HCT116 (cell line): ENCODE data around the gene PLA2G1B. TPM values are rescaled to one million over a fixed set of nuclear protein-coding genes. Genes with fewer than 3 reads are reported as not detected.
A peak's percentile ranks its signal among the peaks of the same experiment; 100 is the strongest.

Source experiments
- ATAC-seq: fragments of 200-7000 bp; cut with Tn5 transposase; 2 replicates; pipeline ENCODE4 v1.9.1; 2020; ENCODE audit warnings: mild to moderate bottlenecking, moderate library complexity
- BruUV-seq: library from RNA; stranded (reverse); fragments of 400-500 nt; replicated peaks from 2 replicates; lab custom pipeline; 2021; lab: Mats Ljungman, UMichigan
- CTCF ChIA-PET: fragments of 300-600 bp; sonication (Branson Sonifier 250); formaldehyde crosslinking; loops from one replicate; lab custom pipeline; 2021; ENCODE audit warnings: antibody characterized with exemption; lab: Charles Lee
- POLR2A ChIA-PET: fragments of 300-600, 350-600 bp; sonication (Branson Sonifier 250); formaldehyde crosslinking; loops from one replicate; lab custom pipeline; 2021; ENCODE audit warnings: antibody characterized with exemption; lab: Charles Lee
- RAD21 ChIA-PET, 2 experiments: fragments of 300-600 bp; sonication (Branson Sonifier 250); formaldehyde crosslinking; loops; one replicate each; lab custom pipeline; 2023; ENCODE audit warnings: low total read pairs in 2 of 2; ENCODE audit not compliant: uncharacterized antibody in 2 of 2, unreplicated experiment in 2 of 2, low non-redundant PET in 1 of 2; lab: Charles Lee
- DNase-seq: peaks from one replicate; pipeline ENCODE4 v3.0.0-alpha.2; 2010; ENCODE audit warnings: low read depth, low spot score
- H2AFZ ChIP-seq: fragments of 200-600 bp; shearing (Covaris generic), sonication (generic); 2 replicates; pipeline ENCODE4 v1.6.1; 2017; ENCODE audit warnings: low read depth, mixed run types, mixed read lengths, antibody characterized with exemption, low read length; ENCODE audit not compliant: poor library complexity, severe bottlenecking
- H3K27ac ChIP-seq: 2 replicates; pipeline ENCODE4 v1.5.1; 2012; ENCODE audit warnings: low read depth, low read length
- H3K27me3 ChIP-seq: fragments of 200-600 bp; sonication (generic); 2 replicates; pipeline ENCODE4 v1.6.1; 2016; ENCODE audit warnings: mixed run types, low read length, mixed read lengths; ENCODE audit not compliant: insufficient read depth
- H3K36me3 ChIP-seq, 2 experiments: fragments of 200-500 bp in 1 of 2; fragments of 200-600 bp in 1 of 2; sonication (Bioruptor generic) in 1 of 2; sonication (generic) in 1 of 2; 2 replicates each; pipeline versions ENCODE4 v1.5.1 to v1.6.1; 2014 to 2016; ENCODE audit warnings: low read length in 2 of 2, inconsistent platforms in 1 of 2, mixed read lengths in 1 of 2, mixed run types in 1 of 2; ENCODE audit not compliant: insufficient read depth in 2 of 2, control insufficient read depth in 1 of 2
- H3K4me1 ChIP-seq, 2 experiments: fragments of 200-600 bp in 1 of 2; sonication (generic) in 1 of 2; 2 replicates each; pipeline versions ENCODE4 v1.5.1 to v1.6.1; 2012 to 2017; ENCODE audit warnings: low read length in 2 of 2, inconsistent platforms in 1 of 2, mild to moderate bottlenecking in 1 of 2, mixed read lengths in 1 of 2, mixed run types in 1 of 2, moderate library complexity in 1 of 2; ENCODE audit not compliant: insufficient read depth in 2 of 2, control insufficient read depth in 1 of 2
- H3K4me2 ChIP-seq: fragments of 200-600 bp; sonication (generic); 2 replicates; pipeline ENCODE4 v1.6.1; 2017; ENCODE audit warnings: mixed run types, low read length, mixed read lengths
- H3K4me3 ChIP-seq, 2 experiments: fragments of 200-600 bp in 1 of 2; sonication (generic) in 1 of 2; replicated peaks in 1 of 2; 2 replicates each; pipeline ENCODE4 v1.5.1; 2011 to 2016; ENCODE audit warnings: low read length in 2 of 2, control low read depth in 1 of 2, low read depth in 1 of 2, mild to moderate bottlenecking in 1 of 2, mixed read lengths in 1 of 2, mixed run types in 1 of 2
- H3K79me2 ChIP-seq: fragments of 200-600 bp; sonication (generic); 2 replicates; pipeline ENCODE4 v1.6.1; 2017; ENCODE audit warnings: mild to moderate bottlenecking, mixed run types, low read length, moderate library complexity, mixed read lengths; ENCODE audit not compliant: insufficient read depth
- H3K9ac ChIP-seq: fragments of 200-600 bp; sonication (generic); 2 replicates; pipeline ENCODE4 v1.6.1; 2016; ENCODE audit warnings: low read length, mixed read lengths
- H3K9me2 ChIP-seq: fragments of 200-600 bp; sonication (generic), shearing (Covaris generic); 2 replicates; pipeline ENCODE4 v1.6.1; 2017; ENCODE audit warnings: mixed run types, mild to moderate bottlenecking, moderate library complexity; ENCODE audit not compliant: insufficient read depth
- H3K9me3 ChIP-seq, 2 experiments: fragments of 200-500 bp in 1 of 2; fragments of 200-600 bp in 1 of 2; sonication (Bioruptor generic) in 1 of 2; sonication (generic) in 1 of 2; 2 replicates each; pipeline ENCODE4 v1.6.1; 2014 to 2017; ENCODE audit warnings: low read length in 2 of 2, mixed read lengths in 2 of 2, inconsistent platforms in 1 of 2, low read depth in 1 of 2, mild to moderate bottlenecking in 1 of 2, mixed run types in 1 of 2, moderate library complexity in 1 of 2; ENCODE audit not compliant: control insufficient read depth in 1 of 2, insufficient read depth in 1 of 2
- H4K20me1 ChIP-seq: fragments of 200-600 bp; sonication (generic), shearing (Covaris generic); 2 replicates; pipeline ENCODE4 v1.6.1; 2017; ENCODE audit warnings: mixed run types, mild to moderate bottlenecking, moderate library complexity; ENCODE audit not compliant: insufficient read depth
- CEBPB ChIP-seq: IDR thresholded peaks from 2 replicates; pipeline ENCODE4 v1.6.1; 2012; ENCODE audit warnings: low read depth
- POLR2AphosphoS5 ChIP-seq: IDR thresholded peaks from 2 replicates; pipeline ENCODE4 v1.6.1; 2011; ENCODE audit warnings: mild to moderate bottlenecking, low read depth, low read length, moderate library complexity
- TCF7L2 ChIP-seq: IDR thresholded peaks from 2 replicates; pipeline ENCODE4 v1.7.0; 2011; ENCODE audit warnings: borderline replicate concordance, inconsistent platforms; ENCODE audit not compliant: insufficient read depth, insufficient read length; ENCODE audit errors: extremely low read depth
- ZNF274 ChIP-seq: fragments of 200-500 bp; sonication (Bioruptor generic); IDR thresholded peaks from 2 replicates; pipeline ENCODE4 v1.6.1; 2014; ENCODE audit warnings: mild to moderate bottlenecking, low read depth, low read length, inconsistent platforms
- intact Hi-C: fragments of 100-400 bp; cut with micrococcal nuclease; formaldehyde crosslinking; loops from 2 replicates; pipeline ENCODE4 v1.10.0; 2022
- total RNA-seq: library from RNA; stranded (reverse); gene quantifications from one replicate; pipeline ENCODE4 v1.2.1, GENCODE V29; 2021; ENCODE audit not compliant: unreplicated experiment
- TF ChIP-seq, protein P1 (sequence below): IDR thresholded peaks from 2 replicates; pipeline ENCODE4 v1.6.1; 2012
- TF ChIP-seq, protein P2 (sequence below): IDR thresholded peaks from 2 replicates; pipeline ENCODE4 v1.6.1; 2012; ENCODE audit warnings: low read depth
- TF ChIP-seq, protein P3 (sequence below), 3 experiments: fragments of 200-600 bp in 1 of 3; sonication (generic) in 1 of 3; IDR thresholded peaks in 2 of 3; conservative IDR thresholded peaks in 1 of 3; 2 replicates each; pipeline ENCODE4 v1.5.1; 2012 to 2017; ENCODE audit warnings: low read depth in 2 of 3, low read length in 2 of 3, antibody characterized with exemption in 1 of 3, borderline replicate concordance in 1 of 3, control low read depth in 1 of 3, mild to moderate bottlenecking in 1 of 3, mixed read lengths in 1 of 3, mixed run types in 1 of 3, moderate library complexity in 1 of 3; ENCODE audit not compliant: insufficient read depth in 1 of 3

Gene PLA2G1B
- total RNA-seq, 1 experiment from 2014 or later: 2.0 TPM

DNA sequence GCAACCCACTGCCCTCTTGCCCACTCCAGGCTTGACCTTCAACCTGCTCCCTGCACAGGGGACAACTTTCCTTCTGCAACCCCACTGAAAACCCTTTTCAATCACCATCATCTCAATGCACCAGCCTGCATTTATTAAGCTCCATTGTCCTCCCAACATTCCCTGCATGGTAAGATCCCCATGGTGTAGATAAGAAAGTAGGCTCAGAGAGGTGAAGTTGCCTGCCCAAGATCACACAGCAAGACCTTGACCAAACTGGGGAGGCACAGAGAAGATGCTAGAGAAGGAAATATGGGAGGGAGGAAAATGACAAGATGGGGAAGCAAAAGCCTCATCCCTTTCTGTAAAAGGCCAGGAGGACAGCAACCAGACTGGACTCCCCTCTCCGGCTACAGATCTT is 31.5 kb upstream of the PLA2G1B start:
- Histone ChIP-seq H3K79me2 (no peaks in the 10 kb centered on the region), H4K20me1 (no peaks in the 10 kb centered on the region), H3K9me2 (no peaks in the 10 kb centered on the region), H3K27me3 (no peaks in the 10 kb centered on the region), H3K4me3 (no peak overlapping the region), H3K9me3 (no peaks in the 10 kb centered on the region), H3K27ac (no peak overlapping the region), H3K4me2 (no peak overlapping the region), H3K9ac (no peak overlapping the region), H3K4me1 (peaks cover 0 to 6% of the 10 kb centered on the region in 2 experiments; a peak in 1 of 4 replicates), H3K36me3 (peaks cover 9 to 24% of the 10 kb centered on the region in 2 experiments), H2AFZ (no peak overlapping the region)
- ChIA-PET RAD21 (no interaction called here), POLR2A (no interaction called here), CTCF (no interaction called here)
- TF ChIP-seq, protein P1, sequence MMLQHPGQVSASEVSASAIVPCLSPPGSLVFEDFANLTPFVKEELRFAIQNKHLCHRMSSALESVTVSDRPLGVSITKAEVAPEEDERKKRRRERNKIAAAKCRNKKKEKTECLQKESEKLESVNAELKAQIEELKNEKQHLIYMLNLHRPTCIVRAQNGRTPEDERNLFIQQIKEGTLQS: no peak
- TF ChIP-seq POLR2AphosphoS5: no peak
- no TSS peak for BruUV-seq
- ATAC-seq: no peak
- intact Hi-C loops: no loop called here
- DNase-seq: no peak

DNA sequence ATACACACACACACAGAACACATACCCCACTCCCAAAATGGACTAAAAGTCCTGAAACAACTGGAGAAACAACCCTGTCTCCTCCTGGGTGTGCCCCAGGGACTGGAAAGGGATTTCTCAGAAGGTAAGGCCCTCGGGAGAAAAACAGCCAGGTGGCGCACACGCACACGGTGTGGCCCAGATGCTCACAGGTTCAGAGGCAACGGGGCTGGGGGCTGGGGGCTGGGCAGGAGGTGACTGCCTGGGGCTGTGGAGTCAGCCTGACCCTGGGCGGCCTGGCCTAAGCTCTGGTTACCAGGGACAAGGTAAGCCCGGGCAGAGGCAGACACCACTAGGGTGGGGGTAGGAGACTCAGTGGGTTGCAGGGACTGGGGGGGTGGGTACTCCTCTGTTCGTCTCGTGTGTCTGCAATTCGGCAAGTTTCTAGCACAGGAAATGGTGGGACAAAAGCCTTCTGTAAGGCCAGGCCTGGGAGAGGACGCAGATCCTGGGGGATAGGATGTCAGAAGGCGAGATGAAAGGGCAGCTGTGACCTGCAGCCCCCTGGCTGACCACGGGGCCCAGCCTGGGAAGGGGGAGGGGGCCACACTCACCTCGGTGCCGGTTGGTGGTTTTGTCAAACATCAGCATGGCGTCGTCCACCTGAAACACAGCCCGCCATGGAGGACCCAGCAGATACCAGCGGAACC is 31.0 kb upstream of the PLA2G1B start:
- no peak for DNase-seq
- H2AFZ ChIP-seq: no peak overlapping the region
- no peak overlapping the region; the same call in 1 of the 2 replicates for H3K27ac ChIP-seq
- H3K27me3 ChIP-seq: no peaks in the 10 kb centered on the region
- CTCF ChIA-PET: no interaction called here
- RAD21 ChIA-PET: no interaction called here
- ATAC-seq: no peak
- peaks cover 9 to 24% of the 10 kb centered on the region in 2 experiments for H3K36me3 ChIP-seq
- POLR2A ChIA-PET: no interaction called here
- H3K9ac ChIP-seq: no peak overlapping the region
- H3K79me2 ChIP-seq: no peaks in the 10 kb centered on the region
- no peaks in the 10 kb centered on the region for H4K20me1 ChIP-seq
- no peaks in the 10 kb centered on the region for H3K9me3 ChIP-seq
- no peak overlapping the region for H3K4me3 ChIP-seq
- no TSS peak for BruUV-seq
- TF ChIP-seq TCF7L2: no peak
- no peak for TF ChIP-seq ZNF274
- TF ChIP-seq, protein P2, sequence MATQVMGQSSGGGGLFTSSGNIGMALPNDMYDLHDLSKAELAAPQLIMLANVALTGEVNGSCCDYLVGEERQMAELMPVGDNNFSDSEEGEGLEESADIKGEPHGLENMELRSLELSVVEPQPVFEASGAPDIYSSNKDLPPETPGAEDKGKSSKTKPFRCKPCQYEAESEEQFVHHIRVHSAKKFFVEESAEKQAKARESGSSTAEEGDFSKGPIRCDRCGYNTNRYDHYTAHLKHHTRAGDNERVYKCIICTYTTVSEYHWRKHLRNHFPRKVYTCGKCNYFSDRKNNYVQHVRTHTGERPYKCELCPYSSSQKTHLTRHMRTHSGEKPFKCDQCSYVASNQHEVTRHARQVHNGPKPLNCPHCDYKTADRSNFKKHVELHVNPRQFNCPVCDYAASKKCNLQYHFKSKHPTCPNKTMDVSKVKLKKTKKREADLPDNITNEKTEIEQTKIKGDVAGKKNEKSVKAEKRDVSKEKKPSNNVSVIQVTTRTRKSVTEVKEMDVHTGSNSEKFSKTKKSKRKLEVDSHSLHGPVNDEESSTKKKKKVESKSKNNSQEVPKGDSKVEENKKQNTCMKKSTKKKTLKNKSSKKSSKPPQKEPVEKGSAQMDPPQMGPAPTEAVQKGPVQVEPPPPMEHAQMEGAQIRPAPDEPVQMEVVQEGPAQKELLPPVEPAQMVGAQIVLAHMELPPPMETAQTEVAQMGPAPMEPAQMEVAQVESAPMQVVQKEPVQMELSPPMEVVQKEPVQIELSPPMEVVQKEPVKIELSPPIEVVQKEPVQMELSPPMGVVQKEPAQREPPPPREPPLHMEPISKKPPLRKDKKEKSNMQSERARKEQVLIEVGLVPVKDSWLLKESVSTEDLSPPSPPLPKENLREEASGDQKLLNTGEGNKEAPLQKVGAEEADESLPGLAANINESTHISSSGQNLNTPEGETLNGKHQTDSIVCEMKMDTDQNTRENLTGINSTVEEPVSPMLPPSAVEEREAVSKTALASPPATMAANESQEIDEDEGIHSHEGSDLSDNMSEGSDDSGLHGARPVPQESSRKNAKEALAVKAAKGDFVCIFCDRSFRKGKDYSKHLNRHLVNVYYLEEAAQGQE: no peak
- TF ChIP-seq CEBPB: no peak
- TF ChIP-seq, protein P3, sequence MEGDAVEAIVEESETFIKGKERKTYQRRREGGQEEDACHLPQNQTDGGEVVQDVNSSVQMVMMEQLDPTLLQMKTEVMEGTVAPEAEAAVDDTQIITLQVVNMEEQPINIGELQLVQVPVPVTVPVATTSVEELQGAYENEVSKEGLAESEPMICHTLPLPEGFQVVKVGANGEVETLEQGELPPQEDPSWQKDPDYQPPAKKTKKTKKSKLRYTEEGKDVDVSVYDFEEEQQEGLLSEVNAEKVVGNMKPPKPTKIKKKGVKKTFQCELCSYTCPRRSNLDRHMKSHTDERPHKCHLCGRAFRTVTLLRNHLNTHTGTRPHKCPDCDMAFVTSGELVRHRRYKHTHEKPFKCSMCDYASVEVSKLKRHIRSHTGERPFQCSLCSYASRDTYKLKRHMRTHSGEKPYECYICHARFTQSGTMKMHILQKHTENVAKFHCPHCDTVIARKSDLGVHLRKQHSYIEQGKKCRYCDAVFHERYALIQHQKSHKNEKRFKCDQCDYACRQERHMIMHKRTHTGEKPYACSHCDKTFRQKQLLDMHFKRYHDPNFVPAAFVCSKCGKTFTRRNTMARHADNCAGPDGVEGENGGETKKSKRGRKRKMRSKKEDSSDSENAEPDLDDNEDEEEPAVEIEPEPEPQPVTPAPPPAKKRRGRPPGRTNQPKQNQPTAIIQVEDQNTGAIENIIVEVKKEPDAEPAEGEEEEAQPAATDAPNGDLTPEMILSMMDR (IDR thresholded peaks at IDR 0.05 in 2 of 3, conservative IDR thresholded peaks at IDR 0.05 in 1 of 3; ENCODE audit: borderline replicate concordance in 1 of 3, insufficient read depth in 1 of 3, low read depth in 2 of 3, low read length in 2 of 3): peak in 1 of 3 experiments; percentile 22; a peak in 1 of 6 replicates
- H3K4me2 ChIP-seq: no peak overlapping the region
- peaks cover 0 to 6% of the 10 kb centered on the region in 2 experiments; a peak in 1 of 4 replicates for H3K4me1 ChIP-seq
- intact Hi-C loops: no loop called here
- H3K9me2 ChIP-seq: no peaks in the 10 kb centered on the region
